HepG2 (cell line): ENCODE data around the gene CCDC106. TPM values are rescaled to one million over a fixed set of nuclear protein-coding genes. Genes with fewer than 3 reads are reported as not detected.

Experiments used
- ARNT ChIP-seq: fragments of 450-650 bp; IDR thresholded peaks from 2 replicates; pipeline ENCODE4 v1.6.1; 2017
- BCL3 ChIP-seq: sonication (generic); formaldehyde crosslinking; IDR thresholded peaks from 2 replicates; pipeline ENCODE4 v1.5.1; 2020; ENCODE audit warnings: mild to moderate bottlenecking, missing genetic modification reagents, moderate library complexity
- BRF2 ChIP-seq: sonication (generic); formaldehyde crosslinking; IDR thresholded peaks from 2 replicates; pipeline ENCODE4 v1.8.1; 2022; ENCODE audit warnings: mild to moderate bottlenecking, missing genetic modification reagents
- HOMEZ ChIP-seq: IDR thresholded peaks from 2 replicates; pipeline ENCODE4 v1.6.1; 2016; ENCODE audit warnings: low read depth
- MLLT10 ChIP-seq: sonication (generic); formaldehyde crosslinking; IDR thresholded peaks from 2 replicates; pipeline ENCODE4 v1.4.0; 2020; ENCODE audit warnings: missing genetic modification reagents
- NFKBIZ ChIP-seq: IDR thresholded peaks from 2 replicates; pipeline ENCODE4 v1.6.1; 2018; ENCODE audit warnings: missing genetic modification reagents, missing compliant biosample characterization
- RAD21 ChIP-seq: fragments of 450-650 bp; formaldehyde crosslinking; IDR thresholded peaks from 2 replicates; pipeline ENCODE4 v1.5.0; 2020; ENCODE audit warnings: mild to moderate bottlenecking
- RXRB ChIP-seq: IDR thresholded peaks from 2 replicates; pipeline ENCODE4 v1.6.1; 2016; ENCODE audit warnings: borderline replicate concordance, missing genetic modification reagents, missing compliant biosample characterization
- SOX6 ChIP-seq, 2 experiments: fragments of 450-650 bp in 1 of 2; sonication (generic) in 1 of 2; formaldehyde crosslinking in 1 of 2; IDR thresholded peaks; 2 replicates each; pipeline versions ENCODE4 v1.4.0 to v1.6.1; 2017 to 2020; ENCODE audit warnings: antibody characterized with exemption in 1 of 2, mild to moderate bottlenecking in 1 of 2, missing genetic modification reagents in 1 of 2
- YEATS2 ChIP-seq: sonication (generic); formaldehyde crosslinking; IDR thresholded peaks from 2 replicates; pipeline ENCODE4 v1.4.0; 2020; ENCODE audit warnings: missing genetic modification reagents, borderline replicate concordance
- ZBTB4 ChIP-seq: sonication (generic); formaldehyde crosslinking; IDR thresholded peaks from 2 replicates; pipeline ENCODE4 v1.4.0; 2020; ENCODE audit warnings: missing genetic modification reagents, mild to moderate bottlenecking, borderline replicate concordance
- ZNF20 ChIP-seq: sonication (generic); formaldehyde crosslinking; IDR thresholded peaks from 2 replicates; pipeline ENCODE4 v1.4.0; 2020; ENCODE audit warnings: mild to moderate bottlenecking, moderate library complexity, missing genetic modification reagents
- ZNF207 ChIP-seq: fragments of 450-650 bp; IDR thresholded peaks from 2 replicates; pipeline ENCODE4 v1.6.1; 2016; ENCODE audit warnings: antibody characterized with exemption, borderline replicate concordance
- ZNF296 ChIP-seq: sonication (generic); formaldehyde crosslinking; conservative IDR thresholded peaks from 2 replicates; pipeline ENCODE4 v1.5.0; 2020; ENCODE audit warnings: mild to moderate bottlenecking, missing genetic modification reagents
- ZNF33B ChIP-seq: sonication (generic); formaldehyde crosslinking; IDR thresholded peaks from 2 replicates; pipeline ENCODE4 v1.5.1; 2020; ENCODE audit warnings: mild to moderate bottlenecking, missing genetic modification reagents
- polyA plus RNA-seq, 8 experiments: library from polyadenylated mRNA; depleted of rRNA in 3 of 8; stranded (reverse) in 7 of 8; unstranded in 1 of 8; fragments of >200 nt; fragmentation: Illumina TruSeq in 4 of 8; extraction: Trizol in 4 of 8; gene quantifications; 2 replicates each; pipeline versions ENCODE4 v1.2.1 to v1.2.3, GENCODE V29; 2011 to 2016; ENCODE audit warnings: low read depth in 4 of 8, missing spikeins in 1 of 8, mixed read lengths in 1 of 8; ENCODE audit not compliant: insufficient read depth in 1 of 8
- total RNA-seq, 5 experiments: library from RNA; depleted of rRNA; stranded (reverse); fragments of >200 nt; fragmentation: Illumina TruSeq; extraction: Trizol; gene quantifications; 2 replicates each; pipeline ENCODE4 v1.2.3, GENCODE V29; 2016; ENCODE audit warnings: low read depth in 1 of 5
- TF ChIP-seq, protein P1 (sequence below): sonication (generic); formaldehyde crosslinking; IDR thresholded peaks from 2 replicates; pipeline ENCODE4 v1.4.0; 2020; ENCODE audit warnings: mild to moderate bottlenecking, missing genetic modification reagents

Gene CCDC106
- total and polyA plus RNA-seq, 2 of the 13 experiments (the other 11 are each of a cell fraction or from before 2014, with no cell fraction given): 4.7 to 8.8 TPM

- TF ChIP-seq, protein P1, sequence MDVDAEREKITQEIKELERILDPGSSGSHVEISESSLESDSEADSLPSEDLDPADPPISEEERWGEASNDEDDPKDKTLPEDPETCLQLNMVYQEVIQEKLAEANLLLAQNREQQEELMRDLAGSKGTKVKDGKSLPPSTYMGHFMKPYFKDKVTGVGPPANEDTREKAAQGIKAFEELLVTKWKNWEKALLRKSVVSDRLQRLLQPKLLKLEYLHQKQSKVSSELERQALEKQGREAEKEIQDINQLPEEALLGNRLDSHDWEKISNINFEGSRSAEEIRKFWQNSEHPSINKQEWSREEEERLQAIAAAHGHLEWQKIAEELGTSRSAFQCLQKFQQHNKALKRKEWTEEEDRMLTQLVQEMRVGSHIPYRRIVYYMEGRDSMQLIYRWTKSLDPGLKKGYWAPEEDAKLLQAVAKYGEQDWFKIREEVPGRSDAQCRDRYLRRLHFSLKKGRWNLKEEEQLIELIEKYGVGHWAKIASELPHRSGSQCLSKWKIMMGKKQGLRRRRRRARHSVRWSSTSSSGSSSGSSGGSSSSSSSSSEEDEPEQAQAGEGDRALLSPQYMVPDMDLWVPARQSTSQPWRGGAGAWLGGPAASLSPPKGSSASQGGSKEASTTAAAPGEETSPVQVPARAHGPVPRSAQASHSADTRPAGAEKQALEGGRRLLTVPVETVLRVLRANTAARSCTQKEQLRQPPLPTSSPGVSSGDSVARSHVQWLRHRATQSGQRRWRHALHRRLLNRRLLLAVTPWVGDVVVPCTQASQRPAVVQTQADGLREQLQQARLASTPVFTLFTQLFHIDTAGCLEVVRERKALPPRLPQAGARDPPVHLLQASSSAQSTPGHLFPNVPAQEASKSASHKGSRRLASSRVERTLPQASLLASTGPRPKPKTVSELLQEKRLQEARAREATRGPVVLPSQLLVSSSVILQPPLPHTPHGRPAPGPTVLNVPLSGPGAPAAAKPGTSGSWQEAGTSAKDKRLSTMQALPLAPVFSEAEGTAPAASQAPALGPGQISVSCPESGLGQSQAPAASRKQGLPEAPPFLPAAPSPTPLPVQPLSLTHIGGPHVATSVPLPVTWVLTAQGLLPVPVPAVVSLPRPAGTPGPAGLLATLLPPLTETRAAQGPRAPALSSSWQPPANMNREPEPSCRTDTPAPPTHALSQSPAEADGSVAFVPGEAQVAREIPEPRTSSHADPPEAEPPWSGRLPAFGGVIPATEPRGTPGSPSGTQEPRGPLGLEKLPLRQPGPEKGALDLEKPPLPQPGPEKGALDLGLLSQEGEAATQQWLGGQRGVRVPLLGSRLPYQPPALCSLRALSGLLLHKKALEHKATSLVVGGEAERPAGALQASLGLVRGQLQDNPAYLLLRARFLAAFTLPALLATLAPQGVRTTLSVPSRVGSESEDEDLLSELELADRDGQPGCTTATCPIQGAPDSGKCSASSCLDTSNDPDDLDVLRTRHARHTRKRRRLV (CRISPR knock-in tag): no peak
- TF ChIP-seq ARNT: no peak
- no peak for TF ChIP-seq ZNF296
- peak; percentile 59; the same call in 1 of the 2 replicates for TF ChIP-seq YEATS2 (CRISPR knock-in tag)
- TF ChIP-seq BRF2 (CRISPR knock-in tag): no peak
- TF ChIP-seq ZNF207: no peak
- TF ChIP-seq BCL3 (CRISPR knock-in tag): no peak
- TF ChIP-seq NFKBIZ (CRISPR knock-in tag): no peak
- TF ChIP-seq RAD21 (CRISPR knock-in tag): no peak
- no peak for TF ChIP-seq MLLT10
- no peak for TF ChIP-seq ZNF20 (CRISPR knock-in tag)
- TF ChIP-seq ZBTB4 (CRISPR knock-in tag): peak; percentile 79; the same call in 1 of the 2 replicates
- TF ChIP-seq HOMEZ: no peak
- TF ChIP-seq ZNF33B (CRISPR knock-in tag): no peak
- TF ChIP-seq RXRB (CRISPR knock-in tag): peak; percentile 81; the same call in 1 of the 2 replicates
- no peak for TF ChIP-seq SOX6 (IDR thresholded peaks at IDR 0.05)
- TF ChIP-seq SOX6 (CRISPR knock-in tag; IDR thresholded peaks at IDR 0.05): peak; percentile 62
Measured at GRCh38 chr19:55683449-55684261, 35.6 kb downstream of the CCDC106 start (continued).
